Lower leg skin (tissue), 3 donors: ENCODE results near the gene SLC1A1.

Experiments
- CTCF ChIP-seq, 3 donors: fragments of 450-650 bp; IDR thresholded peaks; one replicate each; pipeline ENCODE4 v1.5.1; 2016; ENCODE audit warnings: antibody characterized with exemption in 3 of 3, mild to moderate bottlenecking in 3 of 3, moderate library complexity in 2 of 3
- POLR2A ChIP-seq, 2 donors: fragments of 450-650 bp; IDR thresholded peaks; one replicate each; pipeline ENCODE4 v1.6.1; 2016 to 2017; ENCODE audit warnings: antibody characterized with exemption in 2 of 2, mild to moderate bottlenecking in 1 of 2, moderate library complexity in 1 of 2

- TF ChIP-seq CTCF (IDR thresholded peaks at IDR 0.05) (no peak), POLR2A (IDR thresholded peaks at IDR 0.05) (no peak)
These were observed 130.8 kb downstream of the SLC1A1 start for GRCh38 chr9:4620881-4621555.
